GM21529 (cell line): Measurements from ENCODE around the gene RANGAP1.
A peak's percentile ranks its signal among the peaks of the same experiment; 100 is the strongest.
"Not testable (repeated sequence)": the region's sequence is repeated elsewhere in the genome, so short reads cannot be mapped to it uniquely, and the experiment has no call there.

Experiments used
- ATAC-seq: cut with Tn5 transposase; IDR thresholded peaks from one replicate; pipeline ENCODE4 v1.9.1; 2021; ENCODE audit not compliant: unreplicated experiment

Gene RANGAP1

GRCh38 chr22:41301085-41302020, 15.4 kb upstream of the RANGAP1 start, which contains the start of gene ZC3H7B:
Gene ZC3H7B, plus strand, starts transcription at chr22:41301525. Its CDS starts 19,136 bp downstream, at chr22:41320661.
- ATAC-seq = peak; percentile 87

GRCh38 chr22:41300661-41301060, 14.7 kb upstream of the RANGAP1 start:
- ATAC-seq = no peak

DNA sequence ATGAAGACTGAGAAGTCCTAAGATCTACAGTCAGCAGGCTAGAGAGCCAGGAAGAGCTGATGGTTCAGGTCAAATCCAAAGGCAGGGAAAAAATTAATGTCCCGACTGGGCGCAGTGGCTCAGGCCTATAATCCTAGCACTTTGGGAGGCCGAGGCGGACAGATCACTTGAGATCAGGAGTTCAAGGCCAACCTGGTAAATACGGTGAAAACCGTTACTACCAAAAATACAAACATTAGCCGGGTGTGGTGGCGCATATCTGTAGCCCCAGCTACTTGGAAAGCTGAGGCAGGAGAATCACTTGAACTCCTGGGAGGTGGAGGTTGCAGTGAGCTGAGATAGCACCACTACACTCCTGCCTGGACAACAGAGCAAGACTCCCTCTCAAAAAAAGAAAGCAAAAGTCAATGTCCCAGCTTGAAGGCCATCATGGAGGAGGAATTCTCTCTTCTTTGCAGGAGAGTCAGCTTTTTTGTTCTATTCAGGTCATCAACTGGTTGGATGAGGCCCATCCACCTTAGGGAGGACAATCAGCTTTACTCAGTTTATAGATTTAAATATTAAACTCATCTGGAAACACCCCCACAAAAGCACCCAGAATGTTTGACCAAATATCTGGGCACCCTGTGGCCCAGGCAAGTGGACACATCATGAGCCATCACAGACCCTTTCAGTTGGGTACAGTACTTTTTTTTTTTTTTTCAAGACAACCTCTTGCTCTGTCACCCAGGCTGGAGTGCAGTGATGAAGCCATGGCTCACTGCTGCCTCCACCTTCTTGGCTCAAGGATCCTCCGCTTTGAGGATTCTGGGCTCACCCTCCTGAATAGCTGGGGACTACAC, 11.1 kb upstream of the RANGAP1 start:
- no peak for ATAC-seq

DNA sequence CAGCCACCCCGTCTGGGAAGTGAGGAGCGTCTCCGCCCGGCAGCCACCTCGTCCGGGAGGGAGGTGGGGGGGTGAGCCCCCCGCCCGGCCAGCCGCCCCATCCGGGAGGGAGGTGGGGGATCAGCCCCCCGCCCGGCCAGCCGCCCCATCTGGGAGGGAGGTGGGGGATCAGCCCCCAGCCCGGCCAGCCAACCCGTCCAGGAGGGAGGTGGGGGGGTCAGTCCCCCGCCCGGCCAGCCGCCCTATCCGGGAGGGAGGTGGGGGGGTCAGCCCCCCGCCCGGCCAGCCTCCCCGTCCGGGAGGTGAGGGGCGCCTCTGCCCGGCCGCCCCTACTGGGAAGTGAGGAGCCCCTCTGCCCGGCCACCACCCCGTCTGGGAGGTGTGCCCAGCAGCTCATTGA, 8.8 kb upstream of the RANGAP1 start:
- not testable (repeated sequence) for ATAC-seq

DNA sequence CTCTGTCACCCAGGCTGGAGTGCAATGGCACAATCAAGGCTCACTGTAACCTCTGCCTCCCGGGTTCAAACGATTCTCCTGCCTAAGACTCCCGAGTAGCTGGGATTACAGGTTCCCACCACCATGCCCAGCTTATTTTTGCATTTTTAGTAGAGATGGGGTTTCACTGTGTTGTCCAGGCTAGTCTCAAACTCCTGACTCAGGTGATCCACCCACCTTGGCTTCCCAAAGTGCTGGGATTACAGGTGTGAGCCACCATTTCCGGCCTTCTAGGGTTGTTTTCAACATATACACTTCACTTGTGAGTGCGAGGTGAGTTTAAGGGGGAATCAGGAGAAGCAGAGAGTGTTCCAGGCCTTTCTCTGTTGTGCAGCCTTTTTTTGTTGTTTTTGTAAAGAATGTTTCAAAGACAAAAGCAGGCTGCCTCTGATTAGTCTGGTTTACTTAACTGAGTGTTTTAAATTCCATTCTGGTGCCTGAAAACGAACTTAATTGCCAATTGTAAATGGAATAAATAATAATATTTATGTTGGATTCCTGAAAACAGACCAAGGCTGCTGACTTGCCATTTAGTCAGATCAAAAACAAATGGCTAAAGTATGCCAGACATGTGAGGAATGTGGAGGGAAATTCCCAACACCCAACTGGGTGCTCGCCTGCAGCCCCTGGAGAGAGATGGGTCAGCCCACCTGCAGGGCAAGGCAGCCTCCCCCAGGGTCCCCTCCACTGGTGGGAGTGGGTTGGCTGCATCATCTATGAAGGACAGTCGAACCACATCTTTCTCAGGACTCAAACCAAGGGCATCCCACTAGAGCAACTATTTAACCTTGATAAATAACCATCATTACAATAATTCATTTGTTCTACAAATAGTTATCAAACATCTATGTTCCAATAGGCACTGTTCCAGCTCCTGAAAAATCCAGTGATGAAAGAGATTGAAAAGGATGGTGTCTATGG, 4.6 kb upstream of the RANGAP1 start:
- ATAC-seq = no peak

DNA sequence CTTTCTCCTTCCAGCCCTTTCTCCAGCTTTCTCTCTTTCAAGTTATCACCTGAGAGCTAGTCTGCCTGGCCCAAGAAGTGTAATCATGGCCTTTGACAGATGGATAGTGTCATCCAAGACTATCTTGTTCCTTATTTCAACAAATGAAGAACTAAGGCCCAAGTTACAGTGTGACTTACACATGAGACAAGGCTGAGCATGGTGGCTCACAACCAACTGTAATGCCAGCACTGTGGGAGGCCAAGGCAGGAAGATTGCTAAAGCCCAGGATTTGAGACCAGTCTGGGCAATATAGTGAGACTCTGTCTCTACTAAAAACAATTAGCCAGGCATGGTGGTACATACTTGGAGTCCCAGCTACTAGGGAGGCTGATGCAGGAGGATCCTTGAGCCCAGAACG, 3.7 kb upstream of the RANGAP1 start:
- ATAC-seq = no peak

- no peak for ATAC-seq
Measured at GRCh38 chr22:41288245-41288946, 2.4 kb upstream of the RANGAP1 start.

DNA sequence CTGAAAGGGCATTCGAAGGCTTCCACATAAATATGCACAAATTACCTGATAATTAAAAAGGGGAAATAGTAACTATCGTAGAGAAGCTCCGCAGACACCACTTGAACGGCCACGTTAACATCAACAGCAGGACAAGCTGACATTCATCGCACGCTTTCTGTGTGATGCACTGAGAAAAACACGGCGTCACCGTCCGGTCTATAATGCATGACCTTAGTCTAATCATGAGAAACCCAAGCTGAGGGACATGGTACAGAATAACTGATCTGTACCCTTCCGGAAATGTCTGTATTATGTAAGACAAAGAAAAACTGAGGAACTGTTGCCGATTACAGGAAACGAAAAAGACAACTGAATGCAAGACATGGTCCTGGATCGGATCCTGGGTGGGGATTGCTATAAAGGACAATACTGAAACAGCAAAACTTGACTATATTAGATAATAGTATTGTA, 678 bp upstream of the RANGAP1 start:
- ATAC-seq = peak; percentile 6

- peak; percentile 19 for ATAC-seq
Measured at GRCh38 chr22:41285441-41285819, 557 bp downstream of the RANGAP1 start.

- ATAC-seq = no peak
Measured at GRCh38 chr22:41284465-41284864, 1.5 kb downstream of the RANGAP1 start.

DNA sequence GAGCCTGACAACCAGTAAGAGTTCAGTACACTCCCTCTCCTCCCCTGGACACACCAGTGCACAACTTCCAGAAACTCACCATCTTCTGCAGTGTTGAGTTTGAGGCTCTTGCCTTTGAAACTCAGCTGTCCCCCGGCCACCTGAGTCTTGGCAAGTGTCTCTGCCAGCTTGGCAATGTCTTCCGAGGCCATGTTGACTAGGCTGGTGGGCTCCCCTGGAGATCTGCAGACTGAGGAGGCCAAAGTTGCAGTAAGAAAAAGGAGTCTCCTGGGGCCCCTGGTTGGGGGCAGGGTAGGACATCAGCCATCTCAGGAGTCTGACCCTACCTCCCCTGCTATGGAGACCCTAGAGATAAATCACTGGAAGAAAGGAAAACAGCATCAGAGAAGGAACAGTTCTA, 5.1 kb downstream of the RANGAP1 start:
- no peak for ATAC-seq

- no peak for ATAC-seq
Measured at GRCh38 chr22:41280065-41280464, 5.9 kb downstream of the RANGAP1 start.

DNA sequence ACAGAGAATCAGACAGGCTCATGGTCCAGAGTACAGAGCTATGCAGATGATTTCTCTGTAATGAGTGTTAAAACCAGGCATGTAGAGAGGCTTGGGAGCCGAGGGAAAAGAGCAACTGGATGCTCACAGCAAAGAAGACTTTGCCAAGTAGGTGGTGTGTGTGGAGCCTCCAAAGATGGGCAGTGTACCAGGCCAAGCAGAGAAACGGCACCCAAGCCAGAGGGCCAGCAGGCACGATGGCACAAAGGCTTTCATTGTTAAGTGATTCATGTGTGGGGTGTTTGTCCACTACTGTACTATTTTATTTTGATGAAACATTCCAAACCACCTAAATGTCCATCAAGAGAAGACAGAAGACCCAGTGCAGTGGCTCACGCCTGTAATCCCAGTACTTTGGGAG, 11.1 kb downstream of the RANGAP1 start:
- ATAC-seq = no peak

GRCh38 chr22:41273128-41273527, 12.9 kb downstream of the RANGAP1 start:
- ATAC-seq = no peak

DNA sequence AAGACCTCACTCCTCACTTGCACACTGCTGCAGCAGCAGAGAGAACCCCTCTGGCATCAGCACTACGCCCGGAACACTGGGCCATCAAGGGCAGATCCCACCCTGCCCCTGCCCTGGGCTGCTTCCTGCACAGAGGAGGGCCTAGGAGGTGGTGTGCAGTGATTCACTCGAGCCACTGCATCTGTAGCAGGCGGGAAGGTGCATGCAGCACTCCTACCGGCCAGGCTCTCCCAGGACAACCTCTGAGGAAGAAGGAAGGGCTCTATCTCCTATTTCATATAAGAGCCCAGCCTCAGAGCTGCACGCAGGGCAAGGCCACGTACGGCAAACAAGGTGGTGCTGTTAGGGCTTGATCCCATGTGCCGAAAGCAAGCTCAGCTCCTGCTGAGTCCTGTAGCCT, 14.2 kb downstream of the RANGAP1 start:
- no peak for ATAC-seq

GRCh38 chr22:41267958-41268357, 18.0 kb downstream of the RANGAP1 start:
- no peak for ATAC-seq

DNA sequence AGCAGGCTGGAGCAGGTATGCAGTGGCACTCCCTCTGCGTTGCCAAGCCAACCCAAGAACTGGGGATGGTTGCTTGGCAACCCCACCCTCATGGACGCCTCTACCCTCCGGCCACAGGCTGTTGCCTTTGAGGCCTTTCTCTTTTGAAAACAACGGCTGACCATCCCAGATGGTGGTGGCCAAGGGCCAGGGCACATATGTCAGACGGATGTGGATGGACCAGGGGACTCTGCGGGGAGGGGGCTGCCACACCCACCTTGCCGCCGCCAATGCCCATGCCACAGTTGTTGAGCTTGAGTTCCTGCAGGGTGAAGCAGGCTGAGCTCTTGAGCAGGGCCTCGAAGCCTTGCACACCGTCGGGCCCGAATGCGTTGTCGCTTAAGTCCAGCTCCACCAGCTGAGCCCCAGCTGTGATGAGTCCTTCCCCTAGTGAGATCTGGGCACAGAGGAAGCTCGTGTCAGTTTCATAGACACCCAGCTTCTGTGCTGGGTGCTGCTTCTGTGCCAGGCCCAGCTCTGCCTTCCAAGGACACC, 21.5 kb downstream of the RANGAP1 start:
- no peak for ATAC-seq

- no peak for ATAC-seq
Measured at GRCh38 chr22:41263704-41264103, 22.3 kb downstream of the RANGAP1 start.

GRCh38 chr22:41262250-41262765, 23.7 kb downstream of the RANGAP1 start:
- no peak for ATAC-seq
